ENCODE measurements around the gene CPSF4. TPM values are rescaled to one million over a fixed set of nuclear protein-coding genes. Genes with fewer than 3 reads are reported as not detected.
"Not testable (repeated sequence)": the region's sequence is repeated elsewhere in the genome, so short reads cannot be mapped to it uniquely, and the experiment has no call there.

The CPSF4 gene
- total RNA-seq, 4 donors from 2014 or later: 30.6 to 33.1 (median 32.7) TPM

GRCh38 chr7:99410635-99411034 lies 28.1 kb upstream of the CPSF4 start:
- intact Hi-C loops (cut with DNase I): loop anchor here (5.0 kb wide), 1 partner anchor 33 kb away; no protein-coding TSS in a partner anchor
- WGBS, 2 donors: 87 to 95% methylated on average over 2 of the region's 2 CpGs
- TF ChIP-seq, protein P1, sequence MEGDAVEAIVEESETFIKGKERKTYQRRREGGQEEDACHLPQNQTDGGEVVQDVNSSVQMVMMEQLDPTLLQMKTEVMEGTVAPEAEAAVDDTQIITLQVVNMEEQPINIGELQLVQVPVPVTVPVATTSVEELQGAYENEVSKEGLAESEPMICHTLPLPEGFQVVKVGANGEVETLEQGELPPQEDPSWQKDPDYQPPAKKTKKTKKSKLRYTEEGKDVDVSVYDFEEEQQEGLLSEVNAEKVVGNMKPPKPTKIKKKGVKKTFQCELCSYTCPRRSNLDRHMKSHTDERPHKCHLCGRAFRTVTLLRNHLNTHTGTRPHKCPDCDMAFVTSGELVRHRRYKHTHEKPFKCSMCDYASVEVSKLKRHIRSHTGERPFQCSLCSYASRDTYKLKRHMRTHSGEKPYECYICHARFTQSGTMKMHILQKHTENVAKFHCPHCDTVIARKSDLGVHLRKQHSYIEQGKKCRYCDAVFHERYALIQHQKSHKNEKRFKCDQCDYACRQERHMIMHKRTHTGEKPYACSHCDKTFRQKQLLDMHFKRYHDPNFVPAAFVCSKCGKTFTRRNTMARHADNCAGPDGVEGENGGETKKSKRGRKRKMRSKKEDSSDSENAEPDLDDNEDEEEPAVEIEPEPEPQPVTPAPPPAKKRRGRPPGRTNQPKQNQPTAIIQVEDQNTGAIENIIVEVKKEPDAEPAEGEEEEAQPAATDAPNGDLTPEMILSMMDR (IDR thresholded peaks at IDR 0.05): no peak
- no peak for TF ChIP-seq POLR2A (IDR thresholded peaks at IDR 0.05)
- DNase-seq: no peak
- H3K36me3 ChIP-seq: peaks cover 35 to 40% of the 10 kb centered on the region in 2 donors
- no peak overlapping the region for H3K4me3 ChIP-seq (replicated peaks in 1 of 3)
- H3K27ac ChIP-seq: no peak overlapping the region
- H3K27me3 ChIP-seq: no peaks in the 10 kb centered on the region
- no peaks in the 10 kb centered on the region for H3K9me3 ChIP-seq
- peaks cover 23 to 24% of the 10 kb centered on the region in 2 donors for H3K4me1 ChIP-seq

DNA sequence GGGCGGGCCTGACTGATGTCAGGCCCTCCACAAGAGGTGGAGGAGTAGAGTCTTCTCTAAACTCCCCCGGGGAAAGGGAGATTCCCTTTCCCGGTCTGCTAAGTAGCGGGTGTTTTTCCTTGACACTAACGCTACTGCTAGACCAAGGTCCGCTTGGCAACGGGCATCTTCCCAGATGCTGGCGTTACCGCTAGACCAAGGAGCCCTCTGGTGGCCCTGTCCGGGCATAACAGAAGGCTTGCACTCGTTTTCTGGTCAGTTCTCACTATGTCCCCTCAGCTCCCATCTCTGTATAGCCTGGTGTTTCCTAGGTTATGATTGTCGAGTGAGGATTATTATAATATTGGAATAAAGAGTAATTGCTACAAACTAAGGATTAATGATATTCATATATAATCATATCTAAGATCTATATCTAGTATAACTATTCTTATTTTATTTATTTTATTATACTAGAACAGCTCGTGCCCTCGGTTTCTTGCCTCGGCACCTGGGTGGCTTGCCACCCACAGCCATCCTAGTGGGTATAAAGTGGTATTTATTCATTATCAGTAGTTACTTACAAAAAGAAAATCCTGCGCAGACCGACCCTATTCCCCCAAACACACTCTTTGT lies 23.1 kb upstream of the CPSF4 start:
- TF ChIP-seq, protein P1 (IDR thresholded peaks at IDR 0.05): peak in 5 of 6 experiments; percentile 44 to 63 (median 55)
- intact Hi-C loops (cut with DNase I): not testable (repeated sequence)

GRCh38 chr7:99418260-99418659 lies 20.5 kb upstream of the CPSF4 start:
- 90 to 91% methylated on average over 9 of the region's 9 CpGs for WGBS, 2 donors
- Histone ChIP-seq H3K27me3 (no peaks in the 10 kb centered on the region), H3K27ac (no peak overlapping the region), H3K4me1 (peaks cover 0 to 11% of the 10 kb centered on the region in 2 donors), H3K4me3 (replicated peaks in 1 of 3) (no peak overlapping the region), H3K9me3 (no peaks in the 10 kb centered on the region), H3K36me3 (peaks cover 61 to 64% of the 10 kb centered on the region in 2 donors)
- intact Hi-C loops (cut with DNase I): no loop called here
- DNase-seq: no peak
- no peak for TF ChIP-seq POLR2A (IDR thresholded peaks at IDR 0.05)

More for the DNA sequence above, 23.1 kb upstream of the CPSF4 start:
- DNase-seq: peak; percentile 71 to 78
- H3K4me3 ChIP-seq (replicated peaks in 1 of 3); H3K4me1 ChIP-seq; H3K27ac ChIP-seq; H3K27me3 ChIP-seq; H3K9me3 ChIP-seq: not testable (repeated sequence)
- peaks cover 79 to 85% of the 10 kb centered on the region in 2 donors for H3K36me3 ChIP-seq
- whole genome bisulfite sequencing, 2 donors: 57 to 65% methylated on average over 17 of the region's 17 CpGs

GRCh38 chr7:99419323-99420021 lies 19.3 kb upstream of the CPSF4 start:
- no peak for DNase-seq
- intact Hi-C loops (cut with DNase I): no loop called here
- H3K9me3 ChIP-seq: no peaks in the 10 kb centered on the region
- no peak overlapping the region for H3K4me3 ChIP-seq (replicated peaks in 1 of 3)
- peaks cover 70 to 71% of the 10 kb centered on the region in 2 donors for H3K36me3 ChIP-seq
- TF ChIP-seq POLR2A (IDR thresholded peaks at IDR 0.05): no peak
- TF ChIP-seq, protein P1 (IDR thresholded peaks at IDR 0.05): no peak
- H3K27me3 ChIP-seq: no peaks in the 10 kb centered on the region
- peaks cover 0 to 11% of the 10 kb centered on the region in 2 donors for H3K4me1 ChIP-seq
- H3K27ac ChIP-seq: no peak overlapping the region
- WGBS, 2 donors: 85 to 95% methylated on average over 24 to 25 of the region's 29 CpGs

DNA sequence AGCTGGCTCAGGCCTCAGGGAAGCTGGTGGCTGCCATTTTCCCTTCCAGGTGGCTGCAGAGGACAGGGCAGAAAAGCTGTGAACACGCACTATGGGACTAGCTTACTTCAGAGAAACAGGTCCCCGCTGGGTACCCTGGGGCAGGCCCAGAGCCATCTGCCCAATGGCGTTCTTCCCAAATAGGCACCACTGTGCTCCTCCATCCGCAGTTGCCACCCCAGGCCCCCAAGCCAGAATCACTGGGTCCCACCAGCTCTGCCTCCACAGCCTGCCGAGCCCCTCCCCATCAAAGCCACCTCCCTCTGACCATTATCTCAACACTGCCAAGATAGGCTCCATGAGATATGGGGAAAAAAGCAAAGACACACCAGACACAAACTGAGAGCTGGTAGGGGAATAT lies 18.5 kb upstream of the CPSF4 start:
- Histone ChIP-seq H3K4me3 (replicated peaks in 1 of 3) (no peak overlapping the region), H3K4me1 (peaks cover 0 to 11% of the 10 kb centered on the region in 2 donors), H3K9me3 (no peaks in the 10 kb centered on the region), H3K36me3 (peaks cover 69 to 74% of the 10 kb centered on the region in 2 donors), H3K27me3 (no peaks in the 10 kb centered on the region), H3K27ac (no peak overlapping the region)
- no peak for DNase-seq
- intact Hi-C loops (cut with DNase I): no loop called here
- TF ChIP-seq, protein P1 (IDR thresholded peaks at IDR 0.05): no peak
- TF ChIP-seq POLR2A (IDR thresholded peaks at IDR 0.05): no peak
- 90 to 93% methylated on average over 5 of the region's 5 CpGs for WGBS, 2 donors

All from thyroid gland (tissue), 4 donors.